ENCODE data around the gene HOXA9. TPM values are rescaled to one million over a fixed set of nuclear protein-coding genes. Genes with fewer than 3 reads are reported as not detected.

Gene HOXA9
- total RNA-seq, 2 donors from 2014 or later = 2.4 TPM; not detected in 1

Other genes with a start within 250 kb of the HOXA9 start
- under 1 TPM; 0.36 to 0.78 TPM for gene HOXA1, start 69.5 kb downstream of the HOXA9 start, total RNA-seq
- gene HOXA2, start 62.9 kb downstream of the HOXA9 start, total RNA-seq = not detected
- under 1 TPM in 1 of 2 donors, not detected in 1; 0.55 TPM for gene HOXA4, start 34.8 kb downstream of the HOXA9 start, total RNA-seq
- under 1 TPM; 0.33 to 0.64 TPM for gene HOXA5, start 21.9 kb downstream of the HOXA9 start, total RNA-seq
- gene HOXA6, start 17.8 kb downstream of the HOXA9 start, total RNA-seq = under 1 TPM in 1 of 2 donors, not detected in 1; 0.81 TPM
- not detected for gene HOXA3, start 13.0 kb downstream of the HOXA9 start, total RNA-seq
- under 1 TPM in 1 of 2 donors, not detected in 1; 0.20 TPM for gene HOXA7, start 8.9 kb downstream of the HOXA9 start, total RNA-seq
- gene HOXA10, start 8.8 kb upstream of the HOXA9 start, total RNA-seq = 1 to 10 TPM in 1 of 2 donors, under 1 TPM in 1; 0.88 to 1.3 TPM
- gene HOXA11, start 19.7 kb upstream of the HOXA9 start, total RNA-seq = under 1 TPM; 0.20 to 0.76 TPM
- gene HOXA13, start 34.6 kb upstream of the HOXA9 start, total RNA-seq = not detected
- gene EVX1, start 77.3 kb upstream of the HOXA9 start, total RNA-seq = not detected

Data from natural killer cell treated with Interleukin-12 subunit alpha and Interleukin-12 subunit beta and Interleukin-15 and Interleukin-18, amount 100 ng/mL, for 72 hours (primary cell).